GM23248 (cell line): ENCODE data around the gene CBFA2T3. TPM values are rescaled to one million over a fixed set of nuclear protein-coding genes. Genes with fewer than 3 reads are reported as not detected.

Source experiments
- DNase-seq: peaks from one replicate; pipeline ENCODE4 v3.0.0-alpha.2; 2015
- H2AFZ ChIP-seq: fragments of 200-600 bp; sonication (generic); 2 replicates; pipeline ENCODE4 v1.6.1; 2016; ENCODE audit warnings: antibody characterized with exemption
- H3F3A ChIP-seq: fragments of 200-600 bp; sonication (generic); 2 replicates; pipeline ENCODE4 v1.6.1; 2016; ENCODE audit warnings: mild to moderate bottlenecking, antibody characterized with exemption, mixed run types; ENCODE audit not compliant: insufficient read depth
- H3K27ac ChIP-seq: fragments of 200-600 bp; sonication (generic); 2 replicates; pipeline ENCODE4 v1.5.1; 2016; ENCODE audit warnings: mild to moderate bottlenecking
- H3K27me3 ChIP-seq: fragments of 200-600 bp; sonication (generic); replicated peaks from 2 replicates; pipeline ENCODE4 v1.6.1; 2016; ENCODE audit warnings: mild to moderate bottlenecking; ENCODE audit not compliant: insufficient read depth
- H3K36me3 ChIP-seq: fragments of 200-600 bp; sonication (generic); 2 replicates; pipeline ENCODE4 v1.6.1; 2016; ENCODE audit warnings: low read depth, mild to moderate bottlenecking
- H3K4me1 ChIP-seq: fragments of 200-600 bp; sonication (generic); 2 replicates; pipeline ENCODE4 v1.6.1; 2016; ENCODE audit warnings: mild to moderate bottlenecking; ENCODE audit not compliant: insufficient read depth
- H3K4me2 ChIP-seq: fragments of 200-600 bp; sonication (generic); one replicate; pipeline ENCODE4 v1.6.1; 2016; ENCODE audit warnings: mild to moderate bottlenecking; ENCODE audit not compliant: unreplicated experiment
- H3K4me3 ChIP-seq: fragments of 200-600 bp; sonication (generic); 2 replicates; pipeline ENCODE4 v1.5.1; 2016; ENCODE audit warnings: mild to moderate bottlenecking
- H3K79me2 ChIP-seq: fragments of 200-600 bp; sonication (generic); 2 replicates; pipeline ENCODE4 v1.6.1; 2016; ENCODE audit warnings: mild to moderate bottlenecking; ENCODE audit not compliant: insufficient read depth
- H3K9ac ChIP-seq: fragments of 200-600 bp; sonication (generic); 2 replicates; pipeline ENCODE4 v1.6.1; 2016; ENCODE audit warnings: mild to moderate bottlenecking
- H3K9me2 ChIP-seq: fragments of 200-600 bp; sonication (generic); 2 replicates; pipeline ENCODE4 v1.6.1; 2016; ENCODE audit warnings: mixed run types, mild to moderate bottlenecking, moderate library complexity; ENCODE audit not compliant: insufficient read depth
- H3K9me3 ChIP-seq: fragments of 200-600 bp; sonication (generic); one replicate; pipeline ENCODE4 v1.6.1; 2017; ENCODE audit warnings: low read depth
- H4K20me1 ChIP-seq: fragments of 200-600 bp; sonication (generic); 2 replicates; pipeline ENCODE4 v1.6.0; 2016; ENCODE audit not compliant: insufficient read depth
- EZH2 ChIP-seq: fragments of 200-600 bp; sonication (generic); IDR thresholded peaks from 2 replicates; pipeline ENCODE4 v1.6.1; 2018; ENCODE audit warnings: antibody characterized with exemption, mild to moderate bottlenecking; ENCODE audit not compliant: insufficient read depth, poor library complexity, severe bottlenecking
- EZH2phosphoT487 ChIP-seq: fragments of 200-600 bp; sonication (generic); IDR thresholded peaks from 2 replicates; pipeline ENCODE4 v1.6.1; 2018; ENCODE audit warnings: antibody characterized with exemption, moderate library complexity, mild to moderate bottlenecking, low read depth; ENCODE audit not compliant: insufficient read depth
- WGBS, 2 experiments: methylation state at CpG; one replicate each; pipeline ENCODE4 v1.1.6; 2015 to 2017; ENCODE audit warnings: low lambda C conversion rate in 2 of 2, low coverage in 1 of 2; ENCODE audit errors: missing lambda C conversion rate in 2 of 2; 5-methylcytosine and 5-hydroxymethylcytosine counted together
- in situ Hi-C: fragments of 300-500 bp; cut with MboI; formaldehyde crosslinking; loops from 2 replicates; pipeline ENCODE4 v1.15.0; 2020
- polyA plus RNA-seq: library from polyadenylated mRNA; unstranded; fragments of >200 nt; fragmentation: Nextera tagmentation; extraction: Ambion mirVana; gene quantifications from 2 replicates; pipeline ENCODE4 v1.2.1, GENCODE V29; 2016
- total RNA-seq: library from RNA; depleted of rRNA; stranded (reverse); fragments of >200 nt; shearing (Covaris generic); gene quantifications from 2 replicates; pipeline ENCODE4 v1.2.3, GENCODE V29; 2014

The CBFA2T3 gene
- total and polyA plus RNA-seq, 2 experiments from 2014 or later: not detected

GRCh38 chr16:88847654-88848053, 129.4 kb downstream of the CBFA2T3 start:
- no peaks in the 10 kb centered on the region for H3K4me1 ChIP-seq
- no peak for TF ChIP-seq EZH2phosphoT487
- TF ChIP-seq EZH2: no peak
- no peak overlapping the region for H3K27ac ChIP-seq
- H4K20me1 ChIP-seq: no peaks in the 10 kb centered on the region
- H3K9me3 ChIP-seq: no peaks in the 10 kb centered on the region
- H3F3A ChIP-seq: no peaks in the 10 kb centered on the region
- WGBS, 2 experiments: 90 to 96% methylated on average over 18 of the region's 18 CpGs
- H3K27me3 ChIP-seq: no peaks in the 10 kb centered on the region
- no peak overlapping the region for H3K9ac ChIP-seq
- in situ Hi-C loops: no loop called here
- H2AFZ ChIP-seq: no peak overlapping the region
- H3K4me2 ChIP-seq: no peak overlapping the region
- H3K9me2 ChIP-seq: no peaks in the 10 kb centered on the region
- DNase-seq: no peak
- H3K79me2 ChIP-seq: no peaks in the 10 kb centered on the region
- H3K4me3 ChIP-seq: no peak overlapping the region
- no peaks in the 10 kb centered on the region for H3K36me3 ChIP-seq

- in situ Hi-C loops: no loop called here
- H3K4me1 ChIP-seq: no peaks in the 10 kb centered on the region
- H3K4me3 ChIP-seq: no peak overlapping the region
- DNase-seq: peak; percentile 36
- H3K27me3 ChIP-seq: no peaks in the 10 kb centered on the region
- no peaks in the 10 kb centered on the region for H3F3A ChIP-seq
- WGBS, 2 experiments: 92 to 94% methylated on average over 9 of the region's 9 CpGs
- no peaks in the 10 kb centered on the region for H3K79me2 ChIP-seq
- no peaks in the 10 kb centered on the region for H4K20me1 ChIP-seq
- H3K36me3 ChIP-seq: no peaks in the 10 kb centered on the region
- H3K27ac ChIP-seq: no peak overlapping the region
- TF ChIP-seq EZH2: no peak
- no peak for TF ChIP-seq EZH2phosphoT487
- no peak overlapping the region for H3K4me2 ChIP-seq
- no peaks in the 10 kb centered on the region for H3K9me3 ChIP-seq
- no peak overlapping the region for H3K9ac ChIP-seq
- H2AFZ ChIP-seq: no peak overlapping the region
- H3K9me2 ChIP-seq: no peaks in the 10 kb centered on the region
Observed at GRCh38 chr16:88846088-88846487, 130.9 kb downstream of the CBFA2T3 start.

GRCh38 chr16:88844419-88845036, 132.5 kb downstream of the CBFA2T3 start:
- no peaks in the 10 kb centered on the region for H3K9me3 ChIP-seq
- no peaks in the 10 kb centered on the region for H3K4me1 ChIP-seq
- TF ChIP-seq EZH2phosphoT487: no peak
- no peak for TF ChIP-seq EZH2
- no peak for DNase-seq
- H3K79me2 ChIP-seq: no peaks in the 10 kb centered on the region
- no peaks in the 10 kb centered on the region for H3K36me3 ChIP-seq
- no peak overlapping the region for H3K9ac ChIP-seq
- no peaks in the 10 kb centered on the region for H3F3A ChIP-seq
- WGBS, 2 experiments: 77 to 78% methylated on average over 11 of the region's 11 CpGs
- no peak overlapping the region for H3K4me2 ChIP-seq
- H3K27me3 ChIP-seq: no peaks in the 10 kb centered on the region
- no peak overlapping the region for H3K4me3 ChIP-seq
- H3K27ac ChIP-seq: no peak overlapping the region
- H4K20me1 ChIP-seq: no peaks in the 10 kb centered on the region
- no peak overlapping the region for H2AFZ ChIP-seq
- in situ Hi-C loops: no loop called here
- H3K9me2 ChIP-seq: no peaks in the 10 kb centered on the region

GRCh38 chr16:88843256-88843655, 133.8 kb downstream of the CBFA2T3 start:
- Histone ChIP-seq H3K9me3 (no peaks in the 10 kb centered on the region), H3K36me3 (no peaks in the 10 kb centered on the region), H3K27ac (no peak overlapping the region), H3K9ac (no peak overlapping the region), H3K9me2 (no peaks in the 10 kb centered on the region), H3K79me2 (no peaks in the 10 kb centered on the region), H3K4me3 (no peak overlapping the region), H2AFZ (no peak overlapping the region), H3K4me2 (no peak overlapping the region), H3K27me3 (no peaks in the 10 kb centered on the region), H4K20me1 (no peaks in the 10 kb centered on the region), H3K4me1 (no peaks in the 10 kb centered on the region), H3F3A (no peaks in the 10 kb centered on the region)
- no peak for DNase-seq
- WGBS, 2 experiments: 93 to 94% methylated on average over 19 to 20 of the region's 20 CpGs
- no peak for TF ChIP-seq EZH2
- no peak for TF ChIP-seq EZH2phosphoT487
- in situ Hi-C loops: no loop called here

GRCh38 chr16:88842806-88843205, 134.2 kb downstream of the CBFA2T3 start:
- Histone ChIP-seq H3K79me2 (no peaks in the 10 kb centered on the region), H3K27ac (no peak overlapping the region), H4K20me1 (no peaks in the 10 kb centered on the region), H3K9me2 (no peaks in the 10 kb centered on the region), H3K4me3 (no peak overlapping the region), H3K27me3 (no peaks in the 10 kb centered on the region), H3K9ac (no peak overlapping the region), H3F3A (no peaks in the 10 kb centered on the region), H3K36me3 (no peaks in the 10 kb centered on the region), H2AFZ (no peak overlapping the region), H3K4me1 (no peaks in the 10 kb centered on the region), H3K9me3 (no peaks in the 10 kb centered on the region), H3K4me2 (no peak overlapping the region)
- DNase-seq: no peak
- no peak for TF ChIP-seq EZH2phosphoT487
- TF ChIP-seq EZH2: no peak
- WGBS, 2 experiments: 92 to 96% methylated on average over 15 to 25 of the region's 25 CpGs
- in situ Hi-C loops: no loop called here
